Stimulated activated CD8-positive, alpha-beta memory T cell treated with anti-CD3 and anti-CD28 coated beads, Interleukin-2, amount 100 ng/mL, for 1 hour (primary cell): ENCODE data around the gene SSBP3.

Experiments used
- DNase-seq, 2 donors: peaks; one replicate each; pipeline ENCODE4 v3.0.0-alpha.2; 2020; ENCODE audit warnings: low read depth in 2 of 2

SSBP3 gene

GRCh38 chr1:54371038-54371941 lies 34.9 kb downstream of the SSBP3 start:
- DNase-seq = no peak

GRCh38 chr1:54370287-54370989 lies 35.8 kb downstream of the SSBP3 start:
- no peak for DNase-seq

GRCh38 chr1:54367613-54368012 lies 38.6 kb downstream of the SSBP3 start:
- no peak for DNase-seq

GRCh38 chr1:54365847-54366246 lies 40.3 kb downstream of the SSBP3 start:
- DNase-seq = no peak

GRCh38 chr1:54365398-54365797 lies 40.8 kb downstream of the SSBP3 start:
- no peak for DNase-seq

GRCh38 chr1:54364995-54365394 lies 41.2 kb downstream of the SSBP3 start:
- DNase-seq = no peak

GRCh38 chr1:54364582-54364981 lies 41.6 kb downstream of the SSBP3 start:
- no peak for DNase-seq

GRCh38 chr1:54363925-54364324 lies 42.3 kb downstream of the SSBP3 start:
- no peak for DNase-seq

GRCh38 chr1:54362881-54363340 lies 43.3 kb downstream of the SSBP3 start:
- no peak for DNase-seq

- DNase-seq = no peak
Measured at GRCh38 chr1:54361342-54361741, 44.9 kb downstream of the SSBP3 start.

- DNase-seq = no peak
Measured at GRCh38 chr1:54360165-54361005, 45.8 kb downstream of the SSBP3 start.

GRCh38 chr1:54359393-54360162 lies 46.6 kb downstream of the SSBP3 start:
- DNase-seq = no peak

- DNase-seq = no peak
Measured at GRCh38 chr1:54358503-54359168, 47.6 kb downstream of the SSBP3 start.

GRCh38 chr1:54357967-54358366 lies 48.2 kb downstream of the SSBP3 start:
- no peak for DNase-seq

- DNase-seq = no peak
Measured at GRCh38 chr1:54356680-54357147, 49.5 kb downstream of the SSBP3 start.

GRCh38 chr1:54355931-54356679 lies 50.1 kb downstream of the SSBP3 start:
- no peak for DNase-seq

- no peak for DNase-seq
Measured at GRCh38 chr1:54354899-54355298, 51.3 kb downstream of the SSBP3 start.

GRCh38 chr1:54353959-54354358 lies 52.2 kb downstream of the SSBP3 start:
- DNase-seq = no peak

GRCh38 chr1:54352755-54353154 lies 53.4 kb downstream of the SSBP3 start:
- DNase-seq = no peak

GRCh38 chr1:54350360-54350759 lies 55.8 kb downstream of the SSBP3 start:
- no peak for DNase-seq
